ENCODE measurements around the gene QRSL1. TPM values are rescaled to one million over a fixed set of nuclear protein-coding genes. Genes with fewer than 3 reads are reported as not detected.
"Not testable (repeated sequence)": the region's sequence is repeated elsewhere in the genome, so short reads cannot be mapped to it uniquely, and the experiment has no call there.

Gene QRSL1
- total RNA-seq, 1 donor from 2014 or later, result 17.7 TPM

DNA sequence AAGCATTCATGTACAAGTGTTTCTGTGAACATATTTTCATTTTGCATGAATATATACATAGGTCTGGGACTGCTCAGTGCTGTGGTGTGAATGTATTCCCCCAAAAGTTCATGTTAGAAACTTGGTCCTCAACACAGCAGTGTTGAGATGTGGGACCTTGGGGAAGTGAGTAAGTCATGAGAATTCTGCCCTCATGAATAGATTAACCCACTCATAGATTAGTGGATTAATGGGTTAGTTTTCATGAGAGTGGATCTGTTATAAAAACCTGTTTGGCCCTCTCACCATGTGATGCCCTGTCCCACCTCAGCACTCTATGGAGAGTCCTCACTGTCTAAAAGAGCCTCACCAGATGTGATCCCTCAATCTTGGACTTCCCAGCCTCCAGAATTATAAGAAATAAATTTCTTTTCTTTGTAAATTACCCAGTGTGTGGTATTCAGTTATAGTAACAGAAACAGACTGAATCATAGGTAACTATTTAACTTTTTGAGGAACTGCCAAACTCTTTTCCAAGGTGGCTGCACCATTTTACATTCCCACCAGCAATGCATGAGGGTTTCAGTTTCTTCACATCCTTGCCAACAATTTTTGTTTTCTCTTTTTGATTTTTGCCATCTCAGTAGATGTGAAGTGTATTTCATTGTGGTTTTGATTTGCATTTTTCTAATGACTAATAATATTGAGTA lies 45.3 kb downstream of the QRSL1 start:
- intact Hi-C loops (cut with micrococcal nuclease), result no loop called here

DNA sequence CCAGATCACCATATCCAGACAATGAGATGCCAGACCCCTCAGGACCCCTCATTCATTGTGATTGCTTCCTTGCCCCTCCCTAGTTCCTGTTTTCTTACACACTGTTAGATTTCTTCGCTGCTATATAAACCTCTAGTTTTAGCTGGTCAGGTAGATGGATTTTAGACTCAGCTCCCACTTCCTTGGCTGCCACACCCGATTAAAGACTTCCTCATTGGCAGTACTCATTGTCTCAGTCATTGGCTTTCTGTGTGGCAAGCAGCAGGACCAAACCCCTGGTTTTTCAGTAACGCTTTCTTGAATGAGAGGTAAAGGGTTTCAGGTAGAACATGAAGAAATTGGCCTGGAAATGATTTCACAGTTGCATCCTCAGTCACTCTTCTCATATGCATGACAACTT lies 47.9 kb downstream of the QRSL1 start:
- intact Hi-C loops (cut with micrococcal nuclease), result no loop called here

DNA sequence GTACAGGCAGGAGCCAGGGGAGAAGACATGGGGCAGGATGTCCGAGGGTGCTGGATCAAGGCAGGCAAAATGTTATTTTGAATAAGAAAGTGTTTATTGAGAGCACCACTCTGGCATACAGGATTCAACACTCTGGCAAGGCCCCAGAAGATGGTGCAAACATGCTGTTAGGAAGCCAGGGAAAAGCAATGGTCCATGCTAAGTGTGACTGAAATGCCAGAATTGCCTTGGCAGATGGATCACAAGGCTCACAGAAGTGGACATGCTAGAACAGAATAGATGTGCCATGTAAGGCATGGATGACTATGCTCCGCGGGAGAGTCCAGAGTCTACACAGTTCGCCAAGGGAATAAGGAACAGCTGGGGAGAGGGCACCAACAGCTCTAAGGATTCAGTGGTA lies 54.6 kb downstream of the QRSL1 start:
- intact Hi-C loops (cut with micrococcal nuclease), result no loop called here

DNA sequence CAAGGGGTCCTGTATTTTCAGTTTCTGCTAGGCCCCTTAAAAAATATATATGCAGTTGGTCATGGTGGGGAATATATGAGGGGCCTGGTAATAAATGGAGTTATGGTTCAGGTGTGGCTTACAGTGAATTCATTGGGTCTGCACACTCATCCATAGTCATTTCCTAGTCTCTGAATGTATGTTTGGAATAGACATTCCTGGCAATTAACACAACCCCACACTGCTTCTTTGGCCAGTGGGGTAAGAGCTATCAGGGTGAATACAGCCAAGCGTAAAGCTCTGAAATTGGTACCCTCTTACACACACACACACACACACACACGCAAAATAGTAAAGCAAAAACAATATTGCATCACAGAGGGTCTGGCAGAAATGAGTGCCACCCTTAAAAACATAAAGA lies 56.5 kb downstream of the QRSL1 start:
- intact Hi-C loops (cut with micrococcal nuclease), result no loop called here

DNA sequence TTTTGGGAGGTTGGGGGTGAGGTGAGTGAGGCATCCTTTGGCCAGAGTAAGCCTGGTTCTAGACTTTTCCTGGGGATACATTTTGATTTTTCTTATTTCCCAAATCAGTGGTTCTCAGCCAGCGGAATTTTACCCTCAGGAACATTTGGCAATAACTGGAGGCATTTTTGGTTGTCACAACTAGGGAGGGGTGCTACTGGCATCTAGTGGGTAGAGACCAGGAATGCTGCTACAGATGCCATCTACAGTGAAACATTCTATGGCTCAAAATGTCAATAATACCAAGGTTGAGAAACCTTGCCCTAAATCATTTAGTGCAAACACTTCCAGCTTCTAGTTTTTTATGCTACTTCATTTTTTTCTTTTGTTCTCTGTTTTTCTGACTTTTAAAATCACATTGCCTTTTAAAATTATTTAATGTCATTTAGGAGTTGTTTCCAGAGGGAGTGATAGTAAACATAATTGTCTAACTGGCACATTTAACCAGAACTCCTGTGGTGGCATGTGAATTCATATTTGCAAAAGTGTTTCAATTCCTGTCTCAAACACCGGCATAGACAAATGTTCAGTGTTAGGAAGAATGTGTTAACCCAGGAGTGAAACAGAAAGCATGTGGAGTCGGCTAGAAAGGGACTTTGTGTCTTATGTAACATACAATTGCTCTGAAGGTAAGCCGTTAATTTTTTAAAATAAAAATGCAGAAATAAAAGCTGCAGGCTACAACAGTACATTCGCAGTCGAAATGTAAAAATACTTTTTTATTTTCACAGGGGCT lies 59.0 kb downstream of the QRSL1 start:
- intact Hi-C loops (cut with micrococcal nuclease), result no loop called here

DNA sequence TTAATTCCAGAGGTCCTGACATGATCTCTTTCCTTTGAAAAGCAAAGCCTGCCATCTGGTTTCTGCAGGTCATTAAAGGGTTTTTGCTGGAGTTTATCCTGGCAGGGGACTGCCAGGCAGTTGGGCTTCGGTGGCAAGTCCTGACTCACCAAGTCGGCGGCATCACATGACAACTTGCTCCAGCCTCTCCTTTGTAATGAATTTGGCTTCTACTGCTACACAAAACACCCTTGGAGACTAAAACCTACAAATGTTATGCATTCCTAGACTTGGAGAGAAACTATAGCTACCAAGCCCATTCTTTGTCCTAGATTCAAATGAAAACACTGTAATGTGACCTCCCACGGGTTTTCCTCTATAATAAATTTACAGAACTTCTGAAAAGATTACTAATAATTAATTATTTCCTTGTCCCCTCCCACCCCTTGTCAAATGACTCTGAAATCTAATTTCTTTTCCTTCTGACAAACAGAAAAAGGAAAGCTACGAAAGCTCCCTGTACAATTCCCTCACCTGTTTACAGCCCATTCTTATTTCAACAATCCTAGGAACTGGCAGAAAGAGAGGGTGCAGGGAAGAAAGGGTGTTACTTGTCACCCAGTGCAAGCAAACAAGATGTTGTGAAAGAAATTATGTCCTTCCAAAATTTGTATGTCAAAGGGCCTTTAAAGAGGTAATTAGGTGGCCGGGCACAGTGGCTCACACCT lies 62.9 kb downstream of the QRSL1 start:
- intact Hi-C loops (cut with micrococcal nuclease), result no loop called here

DNA sequence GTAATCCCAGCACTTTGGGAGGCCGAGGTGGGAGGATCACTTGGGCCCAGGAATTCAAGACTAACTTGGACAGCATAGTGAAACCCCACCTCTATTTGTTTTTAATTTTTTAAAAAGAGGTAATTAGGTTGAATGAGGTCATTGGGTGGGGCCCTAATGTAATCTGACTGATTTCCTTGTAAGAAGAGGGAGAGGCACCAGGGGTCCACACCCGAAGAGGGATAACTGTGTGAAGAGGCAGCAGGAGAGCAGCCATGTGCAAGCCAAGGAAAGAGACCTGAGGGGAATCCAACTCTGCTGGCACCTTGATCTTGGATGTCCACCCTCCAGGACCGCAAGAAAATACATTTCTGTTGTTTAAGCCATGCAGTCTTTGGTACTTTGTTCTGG lies 63.4 kb downstream of the QRSL1 start:
- intact Hi-C loops (cut with micrococcal nuclease), result no loop called here

DNA sequence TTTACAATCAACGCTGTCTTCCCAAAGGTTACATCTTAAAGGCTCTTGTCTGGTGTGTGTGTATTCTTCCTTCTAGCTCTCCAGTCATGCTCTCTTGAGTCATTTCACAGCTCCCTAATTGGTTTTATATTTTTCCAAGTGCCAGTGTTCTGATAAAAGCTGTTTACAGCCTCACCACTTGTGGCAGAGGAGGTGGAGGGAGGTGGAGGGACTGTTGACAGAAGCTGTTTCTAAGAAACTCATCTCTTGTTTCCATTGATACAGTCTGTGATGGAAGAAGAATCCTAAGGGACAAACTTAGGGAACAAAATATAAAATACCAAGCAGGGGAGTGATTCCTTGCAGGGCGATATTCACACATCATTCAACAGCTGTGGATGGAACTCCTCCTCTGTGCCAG lies 64.0 kb downstream of the QRSL1 start:
- intact Hi-C loops (cut with micrococcal nuclease), result no loop called here

DNA sequence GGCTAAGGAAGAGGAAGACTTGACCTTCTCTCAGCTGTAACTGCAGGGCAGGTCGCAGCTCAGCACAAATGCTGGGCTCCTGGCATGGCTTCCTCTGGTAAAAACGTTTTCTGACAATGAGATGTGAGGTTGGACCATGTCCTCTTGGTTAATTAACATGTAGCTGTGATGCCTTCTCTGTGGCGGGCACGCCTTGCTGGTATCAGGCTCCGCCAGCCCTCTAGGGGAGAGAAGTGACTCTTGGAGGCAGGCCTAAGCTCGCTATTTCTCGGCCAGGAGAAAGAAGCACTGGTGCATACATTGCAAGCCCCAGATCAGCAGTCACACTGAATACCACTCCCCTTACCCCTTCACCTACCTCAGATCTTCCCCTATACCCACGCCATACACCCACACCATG lies 65.0 kb downstream of the QRSL1 start:
- intact Hi-C loops (cut with micrococcal nuclease), result no loop called here

DNA sequence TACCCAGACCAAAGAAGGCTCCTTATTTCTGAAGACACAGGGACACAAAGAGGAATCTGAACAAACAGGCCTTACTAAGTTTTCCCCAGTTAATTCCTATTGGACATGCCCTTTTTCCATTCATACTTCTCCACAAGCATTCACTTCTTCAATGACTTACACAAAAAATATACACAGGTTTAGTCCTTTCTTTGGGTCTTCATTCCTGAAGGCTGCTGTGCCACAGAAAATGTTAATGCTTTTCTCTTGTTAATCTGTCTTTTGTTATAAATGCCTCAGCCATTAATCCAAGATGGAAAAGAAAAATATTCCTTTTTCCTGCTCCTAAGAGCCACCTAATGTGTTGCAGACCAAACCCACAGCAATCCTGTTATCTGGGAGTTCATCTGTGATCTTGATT lies 71.2 kb downstream of the QRSL1 start:
- intact Hi-C loops (cut with micrococcal nuclease), result no loop called here

DNA sequence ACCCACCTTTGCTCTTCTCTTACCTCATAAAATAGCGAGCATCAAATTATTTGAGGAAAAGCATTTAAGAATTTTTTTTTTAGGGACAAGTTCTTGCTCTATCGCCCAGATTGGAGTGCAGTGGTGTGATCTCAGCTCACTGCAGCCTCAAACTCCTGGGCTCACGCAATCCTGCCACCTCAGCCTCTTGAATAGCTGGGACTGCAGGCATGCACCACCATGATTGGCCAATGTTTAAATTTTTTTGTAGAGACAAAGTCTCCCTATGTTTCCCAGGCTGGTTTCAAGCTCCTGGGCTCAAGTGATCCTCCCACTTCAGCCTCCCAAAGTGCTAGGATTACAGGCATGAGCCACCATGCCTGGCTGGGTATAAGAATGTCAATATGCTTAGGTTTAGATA lies 71.8 kb downstream of the QRSL1 start:
- intact Hi-C loops (cut with micrococcal nuclease), result not testable (repeated sequence)

DNA sequence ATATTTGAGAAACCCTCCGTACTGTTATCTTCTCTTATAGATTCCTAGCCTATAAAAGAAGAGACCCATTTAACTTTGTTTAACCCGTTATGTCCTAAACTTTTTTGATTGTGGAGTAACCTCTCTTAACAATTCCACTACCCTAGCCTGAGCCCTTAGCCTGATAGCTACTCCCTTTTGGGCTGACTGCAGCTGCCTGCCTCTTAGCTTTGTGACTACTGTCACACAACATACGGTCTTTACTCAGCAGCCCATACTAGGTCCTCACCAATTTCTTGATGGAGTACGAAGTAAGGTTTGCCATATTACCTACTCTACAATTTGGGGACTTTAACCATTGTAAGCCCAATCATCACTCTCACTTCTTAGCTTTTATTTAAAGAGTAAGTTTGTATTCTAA lies 72.7 kb downstream of the QRSL1 start:
- intact Hi-C loops (cut with micrococcal nuclease), result no loop called here

DNA sequence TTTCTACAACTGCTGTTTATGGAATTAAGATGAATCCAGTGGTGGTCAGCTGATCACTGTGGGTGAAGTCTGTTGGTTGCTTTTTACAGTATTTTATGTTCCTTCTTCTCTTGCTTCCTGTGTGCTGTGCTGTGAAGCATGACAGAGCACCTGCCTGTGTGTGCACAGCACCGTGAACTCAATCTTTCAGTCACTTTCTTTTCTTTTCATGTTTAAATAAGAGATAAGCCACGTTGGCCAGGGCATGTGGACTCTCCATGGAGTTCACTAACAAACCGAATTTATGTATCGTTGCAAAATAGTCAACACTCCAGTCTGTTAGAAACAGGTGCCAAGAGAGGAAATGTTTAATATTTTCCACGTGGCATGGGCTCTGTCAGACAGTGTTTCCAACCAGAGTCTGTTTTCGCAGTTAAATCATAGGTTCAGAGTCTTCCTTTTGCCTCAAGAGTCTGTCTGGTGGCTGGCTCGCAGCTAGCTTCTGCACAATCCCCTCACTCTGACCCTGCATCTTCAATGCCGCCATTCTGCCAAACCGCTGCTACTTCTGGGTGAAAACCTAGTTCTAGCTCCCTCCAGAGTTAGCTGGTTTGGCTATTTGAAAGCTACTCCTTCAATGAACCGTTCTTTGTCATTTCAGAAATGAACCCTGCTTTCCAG lies 73.2 kb downstream of the QRSL1 start:
- intact Hi-C loops (cut with micrococcal nuclease), result no loop called here

DNA sequence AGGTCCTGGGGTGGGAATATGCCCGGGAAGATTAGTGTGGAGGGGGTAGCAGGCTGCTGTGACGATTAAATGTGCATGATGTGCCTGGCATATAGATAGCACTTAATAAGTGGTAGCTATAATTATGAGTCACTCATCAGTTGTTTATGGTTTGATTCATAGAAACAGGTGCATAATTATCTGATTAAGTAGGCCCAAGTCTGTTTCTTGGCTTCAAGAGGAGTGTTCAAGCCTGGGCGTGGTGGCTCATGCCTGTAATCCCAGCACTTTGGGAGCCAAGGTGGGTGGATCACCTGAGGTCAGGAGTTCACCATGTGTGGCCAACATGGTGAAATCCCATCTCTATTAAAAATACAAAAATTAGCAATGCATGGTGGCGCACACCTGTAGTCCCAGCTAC lies 74.9 kb downstream of the QRSL1 start:
- intact Hi-C loops (cut with micrococcal nuclease), result no loop called here

DNA sequence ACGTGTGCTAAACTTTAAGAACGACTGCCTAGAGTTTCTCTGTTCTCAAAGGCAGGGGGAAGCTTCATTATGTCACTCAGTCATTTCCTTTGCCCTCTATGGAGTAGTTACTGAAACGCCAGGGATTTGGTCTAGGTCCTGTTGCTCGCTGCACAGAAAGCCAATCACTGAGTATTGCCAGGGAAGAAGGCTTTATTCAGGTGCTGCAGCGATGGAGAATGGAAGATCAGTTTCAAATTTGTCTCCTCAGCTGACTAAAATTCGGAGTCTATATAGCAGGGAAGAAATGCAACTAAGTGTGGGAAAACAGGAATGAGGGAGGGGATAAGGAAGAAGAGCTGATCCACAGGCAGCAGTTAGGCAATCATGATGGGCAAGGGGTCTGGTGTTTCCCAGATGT lies 75.8 kb downstream of the QRSL1 start:
- intact Hi-C loops (cut with micrococcal nuclease), result no loop called here

DNA sequence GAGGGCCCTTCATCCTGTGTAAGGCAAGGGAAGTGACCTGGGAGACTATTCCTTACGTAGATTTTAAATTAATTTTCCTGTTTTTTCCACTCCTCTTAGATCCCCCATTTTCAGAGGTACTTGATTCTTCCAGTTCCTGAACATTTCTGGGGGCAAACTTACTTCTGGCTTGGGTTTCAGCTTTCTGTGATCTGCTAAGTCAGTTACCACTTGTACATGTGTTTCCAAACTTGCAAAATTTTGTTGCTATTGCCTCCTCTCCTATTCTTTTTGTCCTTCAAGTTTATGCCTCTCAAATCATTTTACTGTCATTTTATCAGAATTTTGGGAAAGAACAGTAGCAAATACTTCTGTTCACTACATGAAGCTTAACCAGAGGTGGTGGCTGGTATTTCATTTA lies 81.2 kb downstream of the QRSL1 start:
- intact Hi-C loops (cut with micrococcal nuclease), result no loop called here

DNA sequence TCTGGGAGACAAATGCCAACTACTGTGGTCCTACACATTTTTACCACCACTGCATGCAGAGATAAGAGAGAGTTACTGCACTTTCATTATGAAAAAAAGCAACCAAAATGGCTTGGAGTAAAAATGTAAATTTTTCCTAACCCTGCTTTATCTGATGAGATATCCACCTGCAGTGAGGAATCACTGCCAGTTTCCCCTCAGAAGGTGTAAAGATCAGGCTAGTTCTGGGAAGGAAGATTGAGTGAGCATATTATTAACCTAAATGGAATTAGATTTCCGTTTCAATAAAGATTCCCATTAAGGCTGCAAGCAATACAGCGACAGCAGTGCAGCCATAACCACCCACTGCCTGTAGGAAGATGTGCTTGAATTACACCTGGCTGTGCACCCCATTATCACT lies 84.9 kb downstream of the QRSL1 start:
- intact Hi-C loops (cut with micrococcal nuclease), result no loop called here

DNA sequence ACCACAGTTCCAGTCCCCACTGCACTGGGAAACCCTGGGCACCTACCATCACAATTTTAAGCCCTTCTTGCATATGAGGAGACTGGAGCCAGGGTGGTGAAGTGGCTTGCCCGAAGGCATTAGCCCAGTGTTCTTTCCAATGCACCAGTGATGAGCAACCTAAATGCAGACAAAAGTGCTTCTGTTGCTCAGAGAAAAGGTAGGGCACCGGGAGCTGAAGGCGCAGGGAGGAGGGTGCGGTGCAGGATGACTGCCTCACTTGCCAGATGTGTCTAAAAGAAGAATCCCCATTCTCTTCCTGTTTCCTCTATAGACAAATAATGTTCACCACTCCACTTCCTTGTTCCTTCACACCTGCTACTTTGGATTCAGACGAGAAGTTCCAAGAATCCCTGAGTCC lies 86.5 kb downstream of the QRSL1 start:
- intact Hi-C loops (cut with micrococcal nuclease), result no loop called here

DNA sequence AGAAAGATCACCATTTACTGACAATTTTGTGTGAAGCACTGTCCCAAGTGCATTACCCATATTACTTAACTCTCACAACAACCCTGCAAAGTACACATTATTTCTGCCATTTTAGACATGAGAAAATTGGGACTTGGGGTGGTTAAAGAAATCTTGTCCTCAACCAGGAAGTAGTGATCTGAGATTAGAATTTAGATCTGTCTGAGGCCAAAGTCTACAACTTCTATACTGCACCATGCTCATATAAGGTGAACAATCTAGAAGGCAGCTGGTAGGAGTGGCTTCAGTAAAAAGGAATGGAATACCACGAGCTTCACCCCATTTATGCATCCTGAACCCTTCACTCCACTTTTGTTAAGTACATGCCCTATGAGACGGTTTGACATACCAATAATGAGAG lies 87.6 kb downstream of the QRSL1 start:
- intact Hi-C loops (cut with micrococcal nuclease), result no loop called here

All from T-helper 2 cell treated with Interferon-gamma antibody and Interleukin-4, amounts not matched to agents 100 ng/mL and 5 ng/mL, for 36 hours (primary cell).